SU-DHL-6 (cell line): ENCODE measurements around the gene LIPA.

Source experiments
- H2AFZ ChIP-seq: fragments of 200-600 bp; sonication (generic); 2 replicates; pipeline ENCODE4 v1.6.1; 2014; ENCODE audit warnings: low read depth, mild to moderate bottlenecking, moderate library complexity, mixed read lengths, antibody characterized with exemption, low read length; ENCODE audit not compliant: severe bottlenecking
- H3F3A ChIP-seq: fragments of 200-600 bp; shearing (Covaris generic); 2 replicates; pipeline ENCODE4 v1.6.0; 2016; ENCODE audit warnings: antibody characterized with exemption, mild to moderate bottlenecking; ENCODE audit not compliant: insufficient read depth
- H3K27ac ChIP-seq: fragments of 200-600 bp; sonication (generic); 2 replicates; pipeline ENCODE4 v1.5.1; 2016; ENCODE audit warnings: low read depth, mild to moderate bottlenecking, low read length, moderate library complexity, mixed read lengths
- H3K27me3 ChIP-seq: fragments of 200-600 bp; sonication (generic), shearing (Covaris generic); 2 replicates; pipeline ENCODE4 v1.6.0; 2014; ENCODE audit warnings: mild to moderate bottlenecking, low read length
- H3K36me3 ChIP-seq: fragments of 200-600 bp; sonication (generic); 2 replicates; pipeline ENCODE4 v1.6.1; 2014; ENCODE audit warnings: mild to moderate bottlenecking, low read length, mixed read lengths
- H3K4me2 ChIP-seq: fragments of 300-600, 200-600 bp; shearing (Covaris generic), sonication (generic); 2 replicates; pipeline ENCODE4 v1.6.0; 2014; ENCODE audit warnings: low read length, low read depth, mild to moderate bottlenecking; ENCODE audit not compliant: poor library complexity, severe bottlenecking
- H3K4me3 ChIP-seq: fragments of 200-600 bp; sonication (generic); 2 replicates; pipeline ENCODE4 v1.5.1; 2014; ENCODE audit warnings: antibody characterized with exemption, low read length, mild to moderate bottlenecking, mixed read lengths; ENCODE audit not compliant: insufficient read depth, poor library complexity, severe bottlenecking
- H3K79me2 ChIP-seq: fragments of 200-600 bp; sonication (generic); 2 replicates; pipeline ENCODE4 v1.6.1; 2014; ENCODE audit warnings: mild to moderate bottlenecking, low read length, moderate library complexity; ENCODE audit not compliant: insufficient read depth
- H3K9ac ChIP-seq: fragments of 200-600 bp; sonication (generic); 2 replicates; pipeline ENCODE4 v1.7.0; 2014; ENCODE audit warnings: mild to moderate bottlenecking, low read length
- H3K9me2 ChIP-seq: fragments of 200-600 bp; sonication (generic); replicated peaks from 2 replicates; pipeline ENCODE4 v1.6.1; 2014; ENCODE audit warnings: low read length; ENCODE audit not compliant: insufficient read depth
- H3K9me3 ChIP-seq: fragments of 200-600 bp; sonication (generic); 2 replicates; pipeline ENCODE4 v1.6.1; 2014; ENCODE audit warnings: low read length, mixed read lengths; ENCODE audit not compliant: insufficient read depth
- H4K20me1 ChIP-seq: fragments of 200-600 bp; sonication (generic); 2 replicates; pipeline ENCODE4 v1.6.1; 2014; ENCODE audit warnings: low read depth, mild to moderate bottlenecking, antibody characterized with exemption, low read length, moderate library complexity, mixed read lengths
- CTCF ChIP-seq: fragments of 200-600 bp; sonication (generic); IDR thresholded peaks from one replicate; pipeline ENCODE4 v1.5.1; 2017; ENCODE audit warnings: antibody characterized with exemption, mild to moderate bottlenecking, low read length, moderate library complexity; ENCODE audit not compliant: insufficient read depth, poor library complexity, severe bottlenecking
- EZH2phosphoT487 ChIP-seq: fragments of 200-600 bp; sonication (generic), shearing (Covaris generic); conservative IDR thresholded peaks from 2 replicates; pipeline ENCODE4 v1.6.1; 2018; ENCODE audit warnings: mild to moderate bottlenecking, antibody characterized with exemption, low read length, moderate library complexity, mixed read lengths

The LIPA gene

GRCh38 chr10:89258881-89259280 lies 7.3 kb upstream of the LIPA start:
- H3K79me2 ChIP-seq = no peaks in the 10 kb centered on the region
- no peak overlapping the region for H2AFZ ChIP-seq
- H3K36me3 ChIP-seq = no peaks in the 10 kb centered on the region
- no peak overlapping the region for H3K27ac ChIP-seq
- no peak for TF ChIP-seq EZH2phosphoT487
- no peak for TF ChIP-seq CTCF
- no peak overlapping the region for H3K4me2 ChIP-seq
- no peaks in the 10 kb centered on the region for H4K20me1 ChIP-seq
- H3F3A ChIP-seq = no peaks in the 10 kb centered on the region
- no peaks in the 10 kb centered on the region for H3K9me2 ChIP-seq
- H3K9ac ChIP-seq = no peak overlapping the region
- H3K4me3 ChIP-seq = no peak overlapping the region
- H3K27me3 ChIP-seq = no peaks in the 10 kb centered on the region
- H3K9me3 ChIP-seq = peaks cover 8% of the 10 kb centered on the region; the same call in 1 of the 2 replicates

GRCh38 chr10:89257581-89257980 lies 6.0 kb upstream of the LIPA start:
- Histone ChIP-seq H3K79me2 (no peaks in the 10 kb centered on the region), H3K27me3 (no peaks in the 10 kb centered on the region), H3K9me3 (peaks cover 10% of the 10 kb centered on the region; the same call in 1 of the 2 replicates), H3K9ac (no peak overlapping the region), H3K36me3 (no peaks in the 10 kb centered on the region), H3K27ac (no peak overlapping the region), H3K4me2 (no peak overlapping the region), H3K9me2 (no peaks in the 10 kb centered on the region), H4K20me1 (no peaks in the 10 kb centered on the region), H2AFZ (no peak overlapping the region), H3K4me3 (no peak overlapping the region), H3F3A (no peaks in the 10 kb centered on the region)
- TF ChIP-seq CTCF (no peak), EZH2phosphoT487 (no peak)

- H3K27me3 ChIP-seq = no peaks in the 10 kb centered on the region
- no peak overlapping the region for H3K4me3 ChIP-seq
- H3F3A ChIP-seq = no peaks in the 10 kb centered on the region
- no peaks in the 10 kb centered on the region for H3K79me2 ChIP-seq
- no peaks in the 10 kb centered on the region for H3K9me2 ChIP-seq
- peaks cover 10% of the 10 kb centered on the region; the same call in 1 of the 2 replicates for H3K9me3 ChIP-seq
- no peak for TF ChIP-seq CTCF
- TF ChIP-seq EZH2phosphoT487 = no peak
- no peak overlapping the region for H3K9ac ChIP-seq
- H3K36me3 ChIP-seq = no peaks in the 10 kb centered on the region
- H3K27ac ChIP-seq = no peak overlapping the region
- no peak overlapping the region for H3K4me2 ChIP-seq
- no peak overlapping the region for H2AFZ ChIP-seq
- H4K20me1 ChIP-seq = no peaks in the 10 kb centered on the region
Observed at GRCh38 chr10:89256962-89257361, 5.4 kb upstream of the LIPA start.

GRCh38 chr10:89256340-89256739 lies 4.8 kb upstream of the LIPA start:
- Histone ChIP-seq H3K36me3 (no peaks in the 10 kb centered on the region), H3K9me3 (peaks cover 10% of the 10 kb centered on the region; the same call in 1 of the 2 replicates), H3K9ac (no peak overlapping the region), H2AFZ (no peak overlapping the region), H4K20me1 (no peaks in the 10 kb centered on the region), H3K27me3 (no peaks in the 10 kb centered on the region), H3K9me2 (no peaks in the 10 kb centered on the region), H3K4me2 (no peak overlapping the region), H3K27ac (no peak overlapping the region), H3F3A (no peaks in the 10 kb centered on the region), H3K4me3 (no peak overlapping the region), H3K79me2 (no peaks in the 10 kb centered on the region)
- TF ChIP-seq CTCF (no peak), EZH2phosphoT487 (no peak)
